Measurements from ENCODE around the gene BCAN. TPM values are rescaled to one million over a fixed set of nuclear protein-coding genes. Genes with fewer than 3 reads are reported as not detected.
A peak's percentile ranks its signal among the peaks of the same experiment; 100 is the strongest.

Gene BCAN
- total RNA-seq, 1 experiment from 2014 or later = not detected

GRCh38 chr1:156692925-156693847 lies 51.3 kb downstream of the BCAN start:
- no peaks in the 10 kb centered on the region for H3K27me3 ChIP-seq (ENCODE audit: insufficient read depth, low read depth)
- no peaks in the 10 kb centered on the region for H3K36me3 ChIP-seq (ENCODE audit: low read depth)
- H3K4me1 ChIP-seq (replicated peaks; ENCODE audit: insufficient read depth) = peaks cover 59% of the 10 kb centered on the region
- BruUV-seq (replicated peaks) = TSS peak; percentile 34
- CTCF ChIA-PET = interaction anchor here (1.2 to 6.3 kb wide), 2 partner anchors 12 to 29 kb away, joined by 6 to 109 read pairs; partner anchors contain the start of gene CRABP2
- no peak for TF ChIP-seq CTCF (conservative IDR thresholded peaks at IDR 0.05)
- TF ChIP-seq EZH2 (IDR thresholded peaks at IDR 0.05; ENCODE audit: low read depth) = no peak
- DNase-seq = peak; percentile 89 to 95
- H3K9me3 ChIP-seq (ENCODE audit: insufficient read depth, low read depth) = no peaks in the 10 kb centered on the region
- H3K27ac ChIP-seq = peak overlapping the region; percentile 94
- H3K9me2 ChIP-seq (ENCODE audit: insufficient read depth) = no peaks in the 10 kb centered on the region
- POLR2A ChIA-PET (ENCODE audit: unreplicated experiment) = interaction anchor here (0.5 to 1.3 kb wide), 8 partner anchors 9 to 480 kb away, joined by 3 to 26 read pairs (median 6); partner anchors contain the start of genes CRABP2, ISG20L2, METTL25B and MRPL24
- H3K4me2 ChIP-seq = peak overlapping the region; percentile 95
- H4K20me1 ChIP-seq (ENCODE audit: insufficient read depth) = no peaks in the 10 kb centered on the region
- peaks cover 55% of the 10 kb centered on the region for H3F3A ChIP-seq (ENCODE audit: insufficient read depth, low read depth)
- peak overlapping the region; percentile 54 for H3K4me3 ChIP-seq
- no peak overlapping the region for H2AFZ ChIP-seq
- no peaks in the 10 kb centered on the region for H3K79me2 ChIP-seq (ENCODE audit: low read depth)
- intact Hi-C loops (cut with micrococcal nuclease; ENCODE audit: unreplicated experiment) = loop anchor here (1.0 to 10.0 kb wide), 5 partner anchors 12 to 442 kb away; partner anchors contain the start of genes CRABP2, ETV3, HDGF and MEF2D

GRCh38 chr1:156693848-156694689 lies 52.2 kb downstream of the BCAN start:
- H2AFZ ChIP-seq = peak overlapping the region; percentile 61; the same call in 1 of the 2 replicates
- ChIA-PET POLR2A (ENCODE audit: unreplicated experiment) (interaction anchor here (0.5 to 1.4 kb wide), 5 partner anchors 9 to 264 kb away, joined by 3 to 10 read pairs (median 6); partner anchors contain the start of genes CRABP2 and MRPL24), CTCF (interaction anchor here (0.6 to 1.2 kb wide), 4 partner anchors 9 to 1402 kb away, joined by 4 to 8 read pairs (median 6); no protein-coding TSS in a partner anchor)
- peak overlapping the region; percentile 54; the same call in 1 of the 2 replicates for H3K4me3 ChIP-seq
- no peaks in the 10 kb centered on the region for H3K9me3 ChIP-seq (ENCODE audit: insufficient read depth, low read depth)
- peak; percentile 80 to 82 for DNase-seq
- no peaks in the 10 kb centered on the region for H3K79me2 ChIP-seq (ENCODE audit: low read depth)
- peak overlapping the region; percentile 95 for H3K4me2 ChIP-seq
- TF ChIP-seq CTCF (conservative IDR thresholded peaks at IDR 0.05) (peak; percentile 22; the same call in 1 of the 2 replicates), EZH2 (IDR thresholded peaks at IDR 0.05; ENCODE audit: low read depth) (no peak)
- no peaks in the 10 kb centered on the region for H3K9me2 ChIP-seq (ENCODE audit: insufficient read depth)
- H3K27ac ChIP-seq = peak overlapping the region; percentile 94
- TSS peak; percentile 93 for BruUV-seq (replicated peaks)
- H3K36me3 ChIP-seq (ENCODE audit: low read depth) = no peaks in the 10 kb centered on the region
- H3K27me3 ChIP-seq (ENCODE audit: insufficient read depth, low read depth) = no peaks in the 10 kb centered on the region
- peaks cover 55% of the 10 kb centered on the region for H3K4me1 ChIP-seq (replicated peaks; ENCODE audit: insufficient read depth)
- no peaks in the 10 kb centered on the region for H4K20me1 ChIP-seq (ENCODE audit: insufficient read depth)
- H3F3A ChIP-seq (ENCODE audit: insufficient read depth, low read depth) = peaks cover 55% of the 10 kb centered on the region
- intact Hi-C loops (cut with micrococcal nuclease; ENCODE audit: unreplicated experiment) = loop anchor here (1.0 to 10.0 kb wide), 5 partner anchors 11 to 441 kb away; partner anchors contain the start of genes CRABP2, ETV3, HDGF and MEF2D
